B cell (primary cell): ENCODE measurements around the gene GPR146. TPM values are rescaled to one million over a fixed set of nuclear protein-coding genes. Genes with fewer than 3 reads are reported as not detected.

Experiments
- ATAC-seq: fragments of 200-7000 bp; cut with Tn5 transposase; one replicate; pipeline ENCODE4 v1.10.0; 2021; ENCODE audit warnings: low read depth, mild to moderate bottlenecking, moderate number of reproducible peaks, moderate library complexity
- CTCF ChIA-PET: fragments of 350-600 bp; sonication (Branson Sonifier 250); formaldehyde crosslinking; loops from one replicate; lab custom pipeline; 2021; ENCODE audit warnings: antibody characterized with exemption, inconsistent platforms; lab: Charles Lee
- POLR2A ChIA-PET: fragments of 350-600 bp; sonication (Branson Sonifier 250); formaldehyde crosslinking; loops from one replicate; lab custom pipeline; 2021; ENCODE audit warnings: antibody characterized with exemption; lab: Charles Lee
- DNase-seq: peaks from one replicate; pipeline ENCODE4 v3.0.0; 2013
- H2AFZ ChIP-seq: 2 replicates; pipeline ENCODE4 v1.6.1; 2012; ENCODE audit warnings: mild to moderate bottlenecking, low read depth, low read length; ENCODE audit not compliant: insufficient read depth, poor library complexity, severe bottlenecking
- H3K27ac ChIP-seq, 2 donors: 1 replicate in 1 of 2; 2 replicates in 1 of 2; pipeline ENCODE4 v1.5.1; 2012 to 2013; ENCODE audit warnings: low read length in 2 of 2, mild to moderate bottlenecking in 2 of 2, moderate library complexity in 1 of 2
- H3K27me3 ChIP-seq, 4 experiments: fragments of 200-600 bp in 1 of 4; sonication (generic) in 1 of 4; replicated peaks in 1 of 4; 1 replicate in 2 of 4; 2 replicates in 2 of 4; pipeline versions ENCODE4 v1.6.1 to v1.7.0; 2013 to 2016; ENCODE audit warnings: low read length in 3 of 4, mild to moderate bottlenecking in 2 of 4, mixed read lengths in 1 of 4, moderate library complexity in 1 of 4; ENCODE audit not compliant: insufficient read depth in 4 of 4, control insufficient read depth in 3 of 4; ENCODE audit errors: control extremely low read depth in 1 of 4
- H3K36me3 ChIP-seq, 2 experiments: replicated peaks in 1 of 2; 1 replicate in 1 of 2; 2 replicates in 1 of 2; pipeline versions ENCODE4 v1.6.1 to v1.7.1; 2013; ENCODE audit warnings: low read length in 1 of 2; ENCODE audit not compliant: insufficient read depth in 2 of 2, control insufficient read depth in 1 of 2; ENCODE audit errors: control extremely low read depth in 1 of 2, extremely low read depth in 1 of 2
- H3K4me1 ChIP-seq, 2 donors: fragments of 200-600 bp in 1 of 2; sonication (generic) in 1 of 2; 1 replicate in 1 of 2; 2 replicates in 1 of 2; pipeline versions ENCODE4 v1.5.1 to v1.6.1; 2013 to 2017; ENCODE audit warnings: low read length in 2 of 2; ENCODE audit not compliant: control insufficient read depth in 2 of 2, insufficient read depth in 2 of 2
- H3K4me2 ChIP-seq: replicated peaks from 2 replicates; pipeline ENCODE3; 2012; ENCODE audit warnings: mild to moderate bottlenecking, low read depth, low read length; ENCODE audit not compliant: poor library complexity, severe bottlenecking
- H3K4me3 ChIP-seq, 5 experiments: fragments of 200-600 bp in 1 of 5; sonication (generic) in 1 of 5; 1 replicate in 3 of 5; 2 replicates in 2 of 5; pipeline versions ENCODE4 v1.5.1 to v1.7.0; 2011 to 2016; ENCODE audit warnings: low read length in 4 of 5, mild to moderate bottlenecking in 4 of 5, low read depth in 2 of 5, control low read depth in 1 of 5, moderate library complexity in 1 of 5; ENCODE audit not compliant: insufficient read depth in 1 of 5; ENCODE audit errors: control extremely low read depth in 1 of 5, extremely low read depth in 1 of 5
- H3K79me2 ChIP-seq: fragments of 200-600 bp; sonication (generic); one replicate; pipeline ENCODE4 v1.6.0; 2016; ENCODE audit warnings: low read length; ENCODE audit not compliant: control insufficient read depth, insufficient read depth
- H3K9ac ChIP-seq: fragments of 200-600 bp; sonication (generic); 2 replicates; pipeline ENCODE4 v1.6.1; 2017; ENCODE audit warnings: mild to moderate bottlenecking, low read length, moderate library complexity
- H3K9me3 ChIP-seq, 3 donors: one replicate each; pipeline versions ENCODE4 v1.6.1 to v1.7.1; 2013; ENCODE audit warnings: low read length in 2 of 3; ENCODE audit not compliant: control insufficient read depth in 2 of 3, insufficient read depth in 1 of 3; ENCODE audit errors: control extremely low read depth in 1 of 3
- H4K20me1 ChIP-seq: 2 replicates; pipeline ENCODE4 v1.6.0; 2012; ENCODE audit warnings: mild to moderate bottlenecking, low read length; ENCODE audit not compliant: insufficient read depth, control insufficient read depth, poor library complexity, severe bottlenecking
- H3K27ac Mint-ChIP-seq: one replicate; pipeline ENCODE4 v1.8.0; 2021; ENCODE audit warnings: mixed read lengths
- H3K27me3 Mint-ChIP-seq: one replicate; pipeline ENCODE4 v1.8.0; 2021; ENCODE audit warnings: mixed read lengths
- H3K4me1 Mint-ChIP-seq: one replicate; pipeline ENCODE4 v1.8.0; 2021; ENCODE audit warnings: mixed read lengths
- H3K4me3 Mint-ChIP-seq: one replicate; pipeline ENCODE4 v1.8.0; 2021; ENCODE audit warnings: mixed read lengths
- H3K9me3 Mint-ChIP-seq: one replicate; pipeline ENCODE4 v1.8.0; 2022; ENCODE audit warnings: mixed read lengths; ENCODE audit not compliant: insufficient read depth
- EZH2 ChIP-seq: IDR thresholded peaks from 2 replicates; pipeline ENCODE4 v1.6.1; 2012; ENCODE audit warnings: borderline replicate concordance, low read depth, mild to moderate bottlenecking, moderate library complexity, low read length; ENCODE audit not compliant: insufficient read depth, poor library complexity, severe bottlenecking
- WGBS: methylation state at CpG from one replicate; pipeline ENCODE4 v1.1.5; 2013; ENCODE audit warnings: missing lambda C conversion rate; ENCODE audit not compliant: insufficient coverage; 5-methylcytosine and 5-hydroxymethylcytosine counted together
- intact Hi-C: fragments of 100-400 bp; cut with micrococcal nuclease; formaldehyde crosslinking; loops from one replicate; pipeline ENCODE4 v1.10.0; 2022
- polyA plus RNA-seq: library from polyadenylated mRNA; depleted of rRNA; stranded (reverse); fragments of >200 nt; gene quantifications from 2 replicates; pipeline ENCODE4 v1.2.3, GENCODE V29; 2012
- total RNA-seq, 2 donors: library from RNA; stranded (reverse); fragments of 120-200 nt in 1 of 2; gene quantifications; 1 replicate in 1 of 2; 2 replicates in 1 of 2; pipeline versions ENCODE4 v1.2.3 to v1.2.4, GENCODE V29; 2013 to 2022
- TF ChIP-seq, protein P1 (sequence below): fragments of 200-600 bp; IDR thresholded peaks from one replicate; pipeline ENCODE4 v1.8.0; 2022; ENCODE audit warnings: antibody characterized with exemption, mild to moderate bottlenecking

Gene GPR146
- total and polyA plus RNA-seq, 2 donors (not counting 1 experiment from before 2014, with no cell fraction given), result 4.2 to 45.4 TPM

DNA sequence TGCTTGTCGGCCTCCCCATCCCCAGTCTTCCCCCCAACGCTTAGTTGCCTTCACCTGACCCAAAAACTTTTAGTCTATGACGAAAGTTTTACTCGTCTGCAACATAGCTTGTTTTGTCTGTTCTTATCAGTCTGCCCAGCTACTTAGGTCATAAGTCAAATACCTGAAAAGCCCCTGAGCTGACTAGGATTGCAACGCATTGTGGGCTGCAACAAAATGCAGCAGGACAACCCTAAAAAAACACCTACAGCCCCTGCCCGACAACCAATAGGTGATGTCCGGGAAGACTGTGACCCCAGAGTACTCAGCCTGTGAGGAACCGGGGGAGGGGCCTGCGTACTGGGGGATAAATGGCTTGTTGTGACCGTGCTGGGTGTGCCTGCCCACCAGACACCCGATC is 24.3 kb downstream of the GPR146 start:
- no peak overlapping the region for H2AFZ ChIP-seq
- no peaks in the 10 kb centered on the region for H3K36me3 ChIP-seq
- CTCF ChIA-PET, result interaction anchor here (1.1 to 16.5 kb wide), 3 partner anchors 71 to 107 kb away, joined by 3 to 496 read pairs (median 4); no protein-coding TSS in a partner anchor
- H3K27ac ChIP-seq, result no peak overlapping the region
- H3K4me3 Mint-ChIP-seq, result no peak overlapping the region
- intact Hi-C loops, result loop anchor here (5.0 to 10.0 kb wide), 3 partner anchors 74 to 154 kb away; no protein-coding TSS in a partner anchor
- peaks cover 0 to 22% (median 9%) of the 10 kb centered on the region in 4 experiments for H3K27me3 ChIP-seq
- H3K9me3 Mint-ChIP-seq, result no peaks in the 10 kb centered on the region
- H3K4me2 ChIP-seq, result no peak overlapping the region
- peaks cover 0 to 16% (median 0%) of the 10 kb centered on the region in 3 donors for H3K9me3 ChIP-seq
- no peaks in the 10 kb centered on the region for H3K79me2 ChIP-seq
- H3K9ac ChIP-seq, result no peak overlapping the region
- peaks cover 21% of the 10 kb centered on the region for H4K20me1 ChIP-seq
- H3K4me3 ChIP-seq, result no peak overlapping the region
- no peak for TF ChIP-seq EZH2
- TF ChIP-seq, protein P1, sequence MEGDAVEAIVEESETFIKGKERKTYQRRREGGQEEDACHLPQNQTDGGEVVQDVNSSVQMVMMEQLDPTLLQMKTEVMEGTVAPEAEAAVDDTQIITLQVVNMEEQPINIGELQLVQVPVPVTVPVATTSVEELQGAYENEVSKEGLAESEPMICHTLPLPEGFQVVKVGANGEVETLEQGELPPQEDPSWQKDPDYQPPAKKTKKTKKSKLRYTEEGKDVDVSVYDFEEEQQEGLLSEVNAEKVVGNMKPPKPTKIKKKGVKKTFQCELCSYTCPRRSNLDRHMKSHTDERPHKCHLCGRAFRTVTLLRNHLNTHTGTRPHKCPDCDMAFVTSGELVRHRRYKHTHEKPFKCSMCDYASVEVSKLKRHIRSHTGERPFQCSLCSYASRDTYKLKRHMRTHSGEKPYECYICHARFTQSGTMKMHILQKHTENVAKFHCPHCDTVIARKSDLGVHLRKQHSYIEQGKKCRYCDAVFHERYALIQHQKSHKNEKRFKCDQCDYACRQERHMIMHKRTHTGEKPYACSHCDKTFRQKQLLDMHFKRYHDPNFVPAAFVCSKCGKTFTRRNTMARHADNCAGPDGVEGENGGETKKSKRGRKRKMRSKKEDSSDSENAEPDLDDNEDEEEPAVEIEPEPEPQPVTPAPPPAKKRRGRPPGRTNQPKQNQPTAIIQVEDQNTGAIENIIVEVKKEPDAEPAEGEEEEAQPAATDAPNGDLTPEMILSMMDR, result no peak
- POLR2A ChIA-PET, result no interaction called here
- DNase-seq, result no peak
- no peak for ATAC-seq
- peaks cover 6 to 15% of the 10 kb centered on the region in 2 donors for H3K4me1 ChIP-seq
- no peak overlapping the region for H3K27ac Mint-ChIP-seq
- H3K4me1 Mint-ChIP-seq, result peaks cover 16% of the 10 kb centered on the region
- 81% methylated on average over 11 of the region's 11 CpGs for WGBS
- H3K27me3 Mint-ChIP-seq, result peaks cover 7% of the 10 kb centered on the region

DNA sequence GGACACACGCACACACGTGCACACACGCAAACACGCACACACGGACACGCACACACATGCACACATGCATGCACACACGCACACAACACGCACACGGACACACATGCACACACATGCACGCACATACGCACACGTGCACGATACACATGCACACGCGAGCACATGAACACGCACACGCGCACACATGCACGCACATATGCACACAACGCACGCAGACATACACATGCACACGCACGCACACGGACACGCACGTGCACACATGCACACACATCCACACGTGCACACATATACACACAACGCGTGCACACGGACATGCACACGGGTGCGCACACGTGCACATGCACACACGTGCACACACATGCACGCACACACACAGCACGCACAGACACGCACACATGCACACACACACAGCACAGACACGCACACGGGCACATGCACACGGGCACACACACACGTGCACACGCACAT is 26.2 kb downstream of the GPR146 start:
- no peak overlapping the region for H3K9ac ChIP-seq
- peaks cover 5% of the 10 kb centered on the region for H3K4me1 Mint-ChIP-seq
- no peak overlapping the region for H3K4me2 ChIP-seq
- intact Hi-C loops, result no loop called here
- no peak overlapping the region for H3K4me3 ChIP-seq
- peaks cover 0 to 16% (median 0%) of the 10 kb centered on the region in 3 donors for H3K9me3 ChIP-seq
- peaks cover 13% of the 10 kb centered on the region for H4K20me1 ChIP-seq
- H3K27ac Mint-ChIP-seq, result peak overlapping the region; percentile 50
- H3K4me1 ChIP-seq, result peaks cover 1 to 7% of the 10 kb centered on the region in 2 donors
- DNase-seq, result no peak
- ChIA-PET POLR2A (no interaction called here), CTCF (interaction anchor here (3.1 kb wide), 1 partner anchor 77 kb away, joined by 19 read pairs; no protein-coding TSS in a partner anchor)
- H3K27ac ChIP-seq, result no peak overlapping the region
- no peaks in the 10 kb centered on the region for H3K79me2 ChIP-seq
- peaks cover 0 to 8% (median 0%) of the 10 kb centered on the region in 4 experiments for H3K27me3 ChIP-seq
- H3K4me3 Mint-ChIP-seq, result no peak overlapping the region
- no peak for ATAC-seq
- H3K9me3 Mint-ChIP-seq, result no peaks in the 10 kb centered on the region
- H3K27me3 Mint-ChIP-seq, result peaks cover 3% of the 10 kb centered on the region
- WGBS, result 96% methylated on average over 40 of the region's 42 CpGs
- H3K36me3 ChIP-seq, result no peaks in the 10 kb centered on the region
- TF ChIP-seq EZH2, result no peak
- TF ChIP-seq, protein P1, result no peak
- H2AFZ ChIP-seq, result no peak overlapping the region
